Erythroblast (primary cell): ENCODE data around the gene MAEA.

Experiments
- DNase-seq, 2 experiments: peaks; one replicate each; lab custom pipeline; 2025; lab: John Stamatoyannopoulos, UW
- GATA1 ChIP-seq: IDR thresholded peaks from 2 replicates; pipeline ENCODE4 v1.6.1; 2011; ENCODE audit warnings: low read depth, mild to moderate bottlenecking, control low read depth, low read length, moderate library complexity
- POLR2A ChIP-seq: IDR thresholded peaks from 2 replicates; pipeline ENCODE4 v1.6.1; 2011; ENCODE audit warnings: mild to moderate bottlenecking, low read length

Gene MAEA

DNA sequence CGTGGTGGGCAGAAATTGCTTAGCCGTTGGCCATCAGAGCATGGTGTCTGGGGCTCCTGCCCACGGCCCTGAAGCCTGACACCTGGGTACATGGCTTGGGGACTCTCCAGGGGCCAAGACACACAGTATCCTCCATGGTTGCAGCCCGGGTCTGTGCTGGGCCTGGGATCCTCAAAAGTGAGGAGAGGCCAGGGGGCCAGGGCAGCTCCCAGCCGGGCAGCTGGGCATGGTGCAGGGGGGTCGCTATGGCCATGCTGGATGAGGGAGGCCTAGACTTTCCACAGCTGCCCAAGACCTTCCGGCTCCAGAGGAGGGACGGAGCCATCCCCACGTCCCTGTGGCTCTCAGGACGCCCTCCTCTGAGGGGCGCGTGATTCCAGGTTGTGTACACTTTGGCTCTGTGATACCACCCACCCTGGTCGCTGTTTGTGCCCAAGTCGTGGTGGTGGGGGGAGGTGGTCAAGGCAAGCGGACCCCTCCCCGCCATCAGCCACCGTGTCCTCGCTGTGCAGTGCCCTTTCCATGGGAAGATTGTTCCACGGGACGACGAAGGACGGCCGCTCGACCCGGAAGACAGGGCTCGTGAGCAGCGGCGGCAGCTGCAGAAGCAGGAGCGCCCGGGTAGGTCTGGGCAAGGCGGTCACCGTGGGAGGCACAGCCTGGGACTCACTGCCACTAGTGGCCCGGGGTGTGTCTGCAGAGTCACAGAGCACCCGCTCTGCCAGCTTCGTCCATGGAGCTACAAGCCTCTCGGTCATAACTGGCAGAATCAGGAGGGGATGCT is 90.9 kb downstream of the MAEA start:
- no peak for DNase-seq
- TF ChIP-seq POLR2A (no peak), GATA1 (no peak)

GRCh38 chr4:1381181-1381621 is 91.5 kb downstream of the MAEA start:
- DNase-seq: no peak
- TF ChIP-seq POLR2A: no peak
- TF ChIP-seq GATA1: no peak

- no peak for TF ChIP-seq POLR2A
- no peak for TF ChIP-seq GATA1
- no peak for DNase-seq
Measured at GRCh38 chr4:1381944-1382541, 92.4 kb downstream of the MAEA start.

DNA sequence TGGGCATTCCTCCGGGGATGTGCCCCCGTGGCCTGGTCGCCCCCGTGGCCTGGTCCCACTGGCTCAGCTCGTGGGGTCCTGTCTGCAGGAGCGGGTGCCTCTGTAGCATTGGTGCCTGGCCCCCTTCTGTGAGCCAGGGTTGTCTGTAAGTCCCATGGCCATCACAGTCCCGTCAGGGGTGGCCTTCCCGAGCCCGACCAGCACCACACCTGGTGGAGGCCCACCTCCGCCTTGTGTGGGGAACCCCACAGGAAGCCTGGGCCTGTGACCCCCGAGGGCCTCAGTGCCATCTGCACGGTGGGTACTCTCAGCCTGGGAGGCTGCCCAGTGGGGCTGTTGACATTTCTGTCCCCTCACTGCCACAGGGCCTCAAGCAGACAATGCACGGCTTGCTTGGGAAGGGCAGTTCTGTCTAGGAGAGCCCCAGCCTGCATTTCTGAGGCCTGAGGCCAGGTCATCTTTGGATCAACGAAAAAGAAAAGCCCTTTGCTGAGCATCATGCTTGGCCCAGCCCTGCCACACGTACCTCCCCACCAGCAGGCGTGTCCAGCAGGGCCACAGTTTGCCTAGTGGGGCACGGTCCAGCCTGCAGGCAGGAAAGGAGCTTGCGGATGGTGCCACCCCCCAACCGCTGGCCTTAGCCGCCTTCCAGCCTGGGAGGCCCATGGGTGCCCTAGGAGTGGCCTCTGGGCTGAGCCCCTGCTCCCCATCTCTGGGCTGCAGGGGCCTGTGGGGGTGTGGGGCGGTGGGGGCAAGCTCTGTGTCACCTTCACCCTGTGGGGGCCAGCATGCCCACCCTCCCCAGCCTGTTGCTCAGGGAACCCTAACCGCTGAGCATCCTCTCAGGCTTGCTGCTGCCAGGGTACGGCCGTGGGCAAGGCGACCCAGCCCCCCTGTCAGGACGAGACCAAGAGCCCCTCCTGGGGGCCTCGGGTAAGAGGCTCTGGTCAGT is 93.4 kb downstream of the MAEA start:
- TF ChIP-seq POLR2A (no peak), GATA1 (no peak)
- no peak for DNase-seq

GRCh38 chr4:1383728-1384591 is 94.3 kb downstream of the MAEA start:
- TF ChIP-seq GATA1 (no peak), POLR2A (no peak)
- no peak for DNase-seq

DNA sequence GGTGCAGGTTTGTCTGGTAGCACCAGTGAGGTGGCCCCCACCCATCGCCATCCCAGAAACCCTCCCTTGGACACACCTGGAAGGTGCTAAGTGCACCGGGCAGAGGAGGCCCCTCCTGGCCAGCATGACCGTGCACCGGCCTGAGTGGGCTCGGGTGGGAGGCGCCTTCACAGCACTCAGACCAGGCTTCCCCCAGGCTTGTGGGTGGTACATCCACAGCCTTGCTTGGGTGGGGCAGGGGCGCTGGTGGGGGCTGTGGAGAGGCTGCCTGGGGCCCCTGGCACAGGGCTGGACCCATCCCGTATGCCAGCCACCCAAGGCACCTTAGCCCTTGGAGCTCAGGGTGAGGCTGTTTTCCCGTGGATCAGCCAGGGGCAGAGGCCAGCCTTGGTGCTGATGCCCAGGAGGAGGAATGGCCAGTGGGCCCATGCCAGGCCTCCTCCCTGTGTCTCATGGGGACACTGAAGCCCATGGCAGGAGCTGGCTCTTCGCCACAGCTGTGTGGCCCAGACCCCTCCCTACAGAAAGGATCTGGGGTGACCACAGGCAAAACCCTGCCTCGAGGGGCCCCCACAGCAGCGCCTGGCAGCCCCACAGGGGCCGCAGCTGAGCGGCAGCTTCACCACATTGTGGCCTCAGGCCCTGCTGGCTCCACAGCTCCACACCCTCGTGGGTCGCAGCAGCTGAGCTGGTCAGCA is 95.1 kb downstream of the MAEA start:
- TF ChIP-seq POLR2A: no peak
- TF ChIP-seq GATA1: no peak
- DNase-seq: no peak

DNA sequence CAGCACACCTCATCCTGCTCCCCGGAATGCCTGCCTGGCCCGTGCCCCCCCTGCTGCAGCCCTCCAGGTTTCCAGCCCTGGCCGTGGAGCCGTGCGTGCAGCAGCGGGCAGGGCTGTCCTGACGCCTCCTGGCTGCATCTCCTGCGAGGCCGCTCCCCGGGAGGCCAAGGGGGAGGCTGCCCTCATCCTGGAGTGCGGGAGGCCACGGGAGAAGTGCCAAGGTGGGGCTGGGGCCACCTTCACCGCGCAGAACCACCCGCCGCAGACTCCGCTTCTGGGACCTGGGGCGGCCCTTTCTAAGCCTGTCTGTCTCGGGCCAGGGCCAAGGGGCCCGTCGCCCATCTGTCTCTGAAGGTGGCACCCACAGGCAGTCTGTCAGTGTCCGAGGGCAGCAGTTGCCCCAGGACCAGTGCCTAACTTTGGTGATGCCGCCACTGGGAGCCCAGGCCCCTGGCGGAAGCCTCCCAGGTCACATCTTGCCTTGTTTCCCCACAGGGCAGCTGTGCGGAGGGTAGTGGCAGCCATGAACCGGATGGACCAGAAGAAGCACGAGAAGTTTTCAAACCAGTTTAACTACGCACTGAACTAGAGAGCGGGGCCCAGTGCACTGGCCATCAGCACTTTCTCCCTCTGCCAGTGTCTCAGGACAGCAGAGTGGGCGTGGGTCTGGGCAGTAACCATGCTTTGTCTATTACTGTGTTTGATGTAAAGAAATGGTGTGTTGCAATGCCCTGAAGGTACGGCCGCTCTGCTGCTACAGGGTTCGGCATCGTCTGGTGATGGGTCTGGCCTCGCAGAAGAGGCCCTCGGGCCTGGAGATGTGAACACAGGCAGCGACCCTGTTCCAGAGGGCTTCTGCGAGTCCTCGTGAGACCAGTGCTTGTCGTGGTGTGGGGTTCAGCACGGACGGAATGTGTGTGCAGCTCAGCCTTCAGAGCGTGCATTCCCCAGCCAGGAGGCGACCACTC is 96.0 kb downstream of the MAEA start:
- TF ChIP-seq POLR2A (no peak), GATA1 (no peak)

More for the DNA sequence above, 96.0 kb downstream of the MAEA start:
- no peak for DNase-seq
